ENCODE measurements around the gene OGFOD2.
A peak's percentile ranks its signal among the peaks of the same experiment; 100 is the strongest.
"Not testable (repeated sequence)": the region's sequence is repeated elsewhere in the genome, so short reads cannot be mapped to it uniquely, and the experiment has no call there.

Gene OGFOD2

DNA sequence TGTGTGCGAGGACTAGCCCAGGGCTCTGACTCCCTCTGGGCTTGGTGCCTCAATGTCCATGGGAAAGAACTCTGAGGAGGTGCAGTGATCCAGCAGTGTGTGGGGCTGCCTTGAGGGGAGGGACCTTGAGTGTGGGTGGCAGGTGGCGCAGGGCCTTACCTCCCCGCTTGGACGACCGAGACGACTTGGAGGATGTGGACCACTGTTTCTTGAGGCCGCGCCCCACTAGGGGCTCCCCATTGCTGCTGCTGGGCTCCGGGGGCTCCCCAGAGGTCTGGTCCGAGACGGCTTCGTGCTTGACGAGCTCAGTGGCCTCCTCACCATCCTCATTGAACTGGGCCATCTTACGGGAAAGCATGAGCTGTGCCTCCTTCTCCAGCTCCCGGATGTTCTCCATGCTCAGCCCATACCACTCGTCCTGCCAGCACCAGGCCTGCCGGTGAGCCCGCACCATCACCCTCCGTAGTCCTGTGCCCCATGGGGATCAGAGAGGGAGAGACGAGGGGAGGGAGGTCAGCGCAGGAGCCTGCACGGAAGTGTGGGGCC lies 30.1 kb downstream of the OGFOD2 start:
- DNase-seq, result no peak

DNA sequence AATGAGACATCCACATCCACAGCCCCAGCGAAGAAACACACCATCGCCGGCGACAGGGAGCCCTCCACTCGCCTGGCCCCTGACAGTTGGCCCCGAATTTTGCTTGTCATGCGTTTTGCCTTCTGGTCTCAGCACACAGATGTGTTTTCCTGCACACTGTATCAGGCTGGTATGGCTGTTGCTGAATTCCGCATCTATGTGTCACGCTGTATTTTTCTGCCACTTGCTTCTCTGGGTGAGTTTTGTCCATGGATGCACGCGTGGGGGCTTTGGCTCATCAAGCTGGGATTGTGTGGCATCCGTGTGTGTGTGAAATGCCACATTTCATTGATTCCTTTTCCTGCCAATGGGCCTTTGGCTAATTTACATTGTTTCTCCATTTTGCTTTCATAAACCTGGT lies 31.9 kb downstream of the OGFOD2 start:
- DNase-seq, result peak; percentile 54

DNA sequence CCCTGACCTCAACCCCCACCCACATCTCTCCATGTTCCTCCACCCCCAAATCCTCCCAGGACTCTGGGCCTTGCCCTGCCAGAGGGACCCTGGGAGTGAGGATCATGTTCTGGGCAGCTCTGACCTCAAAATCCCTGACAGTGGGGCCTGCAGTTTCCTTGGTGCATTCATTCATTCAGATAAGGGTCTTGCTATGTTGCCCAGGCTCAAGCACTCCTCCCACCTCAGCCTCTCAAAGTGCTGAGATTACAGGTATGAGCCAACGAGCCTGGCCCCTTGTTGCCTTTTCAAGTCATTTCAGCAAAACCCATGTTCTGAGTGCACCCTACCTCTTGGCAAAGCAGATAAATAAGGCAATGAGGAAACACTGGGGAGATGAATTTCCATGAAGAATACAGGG lies 35.1 kb downstream of the OGFOD2 start:
- DNase-seq, result no peak

DNA sequence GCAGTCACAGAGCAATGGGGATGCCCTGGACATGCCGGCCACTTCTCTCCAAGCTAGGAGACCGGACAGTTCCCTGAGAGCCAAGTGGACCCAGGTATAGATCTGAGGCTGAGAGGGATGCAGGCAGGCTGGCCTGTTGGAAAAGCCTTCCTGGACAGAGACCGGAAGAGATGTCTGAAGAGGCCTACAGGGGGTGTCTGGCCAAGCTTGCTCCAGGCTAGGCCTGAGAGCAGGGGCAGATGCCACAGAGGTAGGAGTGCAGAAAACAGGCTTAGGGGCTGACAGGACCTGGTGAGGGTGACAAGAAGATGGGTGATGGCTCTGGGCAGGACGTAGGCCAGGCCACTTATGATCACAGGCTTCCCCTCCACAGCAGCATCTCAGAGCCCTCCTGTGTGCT lies 35.6 kb downstream of the OGFOD2 start:
- no peak for DNase-seq

DNA sequence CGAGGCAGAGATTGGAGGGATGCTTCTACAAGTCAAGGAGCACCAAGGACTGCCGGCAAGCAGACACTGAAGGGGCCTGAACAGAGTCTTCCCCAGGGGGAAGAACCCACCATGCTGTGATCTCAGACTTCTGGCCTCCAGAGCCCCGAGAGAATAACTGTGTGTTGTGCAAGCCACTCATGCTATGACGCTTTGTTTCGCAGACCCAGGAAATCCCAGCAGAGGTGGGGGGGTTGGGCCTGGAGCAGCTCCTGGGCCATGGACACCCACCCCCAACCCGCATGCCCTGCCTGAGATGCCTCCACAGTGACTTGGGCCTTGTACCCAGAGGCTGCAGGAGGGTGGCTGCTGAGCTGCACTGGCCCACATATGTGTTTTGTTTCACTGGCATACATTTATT lies 36.7 kb downstream of the OGFOD2 start:
- DNase-seq, result no peak

DNA sequence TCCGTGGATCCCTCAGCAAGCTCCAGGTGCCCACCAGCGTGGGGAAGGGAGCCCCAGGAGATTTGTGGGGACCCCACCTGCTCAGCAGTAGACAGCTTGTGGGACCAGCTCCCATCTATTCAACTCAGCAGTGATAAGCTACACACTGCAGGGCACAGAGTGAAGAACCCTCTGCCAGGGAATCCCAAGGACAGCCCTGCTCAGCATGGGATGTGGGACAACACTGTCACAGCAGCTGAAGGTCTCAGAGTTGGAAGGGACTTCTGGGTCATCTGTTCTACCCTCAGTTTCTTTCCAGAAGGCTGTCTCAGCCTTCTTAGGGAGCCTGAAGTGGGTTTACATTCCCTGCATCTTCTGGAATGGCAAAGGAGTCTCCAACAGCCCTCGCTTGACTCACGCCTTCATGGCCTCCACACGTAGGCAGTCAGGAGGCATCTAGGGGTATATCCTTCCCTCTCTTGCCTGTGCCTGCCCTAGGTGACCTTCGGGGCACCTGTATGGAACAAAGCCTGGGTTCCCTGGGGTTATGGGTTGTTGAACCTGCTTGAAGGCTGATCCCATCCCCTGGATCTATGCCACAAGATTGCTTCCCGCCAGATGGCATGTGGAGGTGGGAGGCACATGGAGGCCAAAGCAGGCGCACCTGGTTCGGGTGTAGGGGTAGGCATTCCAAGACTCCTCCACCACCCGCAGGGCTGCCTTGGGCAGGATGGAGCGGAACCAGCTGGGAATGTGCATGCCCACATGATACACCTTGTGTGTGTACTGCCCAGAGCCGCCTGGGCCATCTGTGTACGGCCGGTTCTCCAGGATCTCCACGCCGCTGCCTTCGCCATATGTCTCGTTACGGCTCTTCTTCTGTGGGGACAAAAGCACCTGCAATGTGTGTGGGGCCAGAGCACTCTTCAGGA lies 38.4 kb downstream of the OGFOD2 start:
- DNase-seq, result no peak

DNA sequence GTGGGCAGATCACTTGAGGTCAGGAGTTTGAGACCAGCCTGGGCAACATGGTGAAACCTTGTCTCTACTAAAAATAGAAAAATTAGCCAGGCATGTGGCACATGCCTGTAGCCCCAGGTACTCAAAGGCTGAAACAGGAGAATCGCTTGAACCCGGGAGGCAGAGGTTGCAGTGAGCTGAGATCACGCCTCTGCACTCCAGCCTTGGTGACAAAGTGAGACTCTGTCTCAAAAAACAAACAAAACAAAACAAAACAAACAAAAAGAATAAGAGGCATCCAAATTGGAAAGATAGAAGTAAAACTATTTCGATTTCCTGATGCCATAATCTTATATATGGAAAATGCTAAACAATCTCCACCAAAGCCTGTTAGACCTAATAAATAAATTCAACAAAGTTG lies 39.4 kb downstream of the OGFOD2 start:
- DNase-seq, result not testable (repeated sequence)

DNA sequence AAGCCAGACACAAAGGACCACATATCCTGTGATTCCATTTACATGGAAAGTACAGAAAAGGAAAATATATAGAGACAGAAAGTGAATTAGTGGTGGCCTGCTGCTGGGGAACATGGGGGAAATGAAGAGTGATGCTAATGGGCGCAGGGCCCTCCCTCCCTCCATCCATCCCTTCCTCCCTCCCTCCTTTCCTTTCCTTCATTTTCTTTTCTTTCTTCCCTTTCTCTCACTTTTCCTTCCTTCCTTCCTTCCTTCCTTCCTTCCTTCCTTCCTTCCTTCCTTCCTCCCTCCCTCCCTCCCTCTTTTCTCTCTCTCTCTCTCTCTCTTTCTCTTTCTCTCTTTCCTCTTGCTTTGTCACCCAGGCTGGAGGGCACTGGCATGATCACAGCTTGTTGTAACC lies 42.7 kb downstream of the OGFOD2 start:
- DNase-seq, result no peak

DNA sequence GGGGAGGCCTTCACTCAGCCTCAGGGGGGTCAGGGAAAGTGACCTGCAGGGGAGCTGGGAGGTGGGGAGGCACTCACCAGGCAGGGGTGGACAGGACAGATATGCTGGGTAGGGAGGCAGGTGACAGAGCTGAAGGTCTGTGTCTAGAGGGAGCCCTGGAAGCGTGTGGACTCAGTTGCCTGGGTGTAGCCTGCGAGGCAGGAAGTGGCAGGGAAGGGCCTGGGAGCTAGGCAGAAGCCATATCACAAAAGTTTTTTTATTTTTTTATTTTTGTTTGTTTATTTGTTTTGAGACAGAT lies 44.7 kb downstream of the OGFOD2 start:
- DNase-seq, result no peak

DNA sequence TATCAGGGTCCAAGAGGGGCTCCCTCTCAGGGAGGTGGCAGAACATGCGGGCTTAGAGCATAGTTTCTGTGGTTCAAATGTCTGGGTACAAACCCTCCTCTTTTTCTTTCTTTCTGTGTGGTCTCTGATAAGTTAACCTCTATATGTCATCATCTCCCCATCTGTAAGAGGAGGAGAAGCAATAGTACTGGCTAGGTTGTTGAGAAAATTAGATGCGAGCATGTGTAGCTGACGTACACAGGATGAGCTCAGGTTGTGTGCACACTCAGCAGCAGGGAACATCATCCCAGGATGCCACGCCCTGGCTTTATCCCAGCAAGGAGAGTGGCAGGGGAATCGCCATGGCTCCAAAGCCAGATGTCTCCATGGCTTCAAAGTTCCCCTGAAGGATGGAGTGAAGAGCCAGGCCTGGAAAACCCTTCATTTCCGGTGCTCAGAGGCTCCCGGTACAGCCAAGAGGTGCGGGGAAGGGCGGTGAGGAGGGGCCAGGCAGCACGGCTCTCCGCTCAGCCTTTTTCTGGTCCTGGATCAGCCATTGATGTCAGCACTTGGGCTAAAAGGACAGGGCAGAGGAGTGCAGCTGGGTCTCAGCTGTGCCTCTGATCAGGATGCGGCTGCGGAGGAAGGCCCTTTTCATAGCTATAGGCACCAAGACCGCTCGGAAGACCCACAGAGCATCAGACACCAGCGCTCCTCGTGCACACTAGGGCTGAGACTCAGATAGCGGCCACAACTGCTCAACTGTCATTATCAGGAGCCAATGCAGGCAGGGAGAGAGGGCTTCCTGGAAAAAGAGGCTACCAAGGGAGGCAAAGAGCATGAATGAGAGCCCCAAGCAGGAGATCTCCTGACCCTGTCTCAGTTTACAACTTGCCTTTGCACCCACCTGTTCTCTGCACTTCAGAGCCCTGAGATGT lies 46.9 kb downstream of the OGFOD2 start:
- no peak for DNase-seq

DNA sequence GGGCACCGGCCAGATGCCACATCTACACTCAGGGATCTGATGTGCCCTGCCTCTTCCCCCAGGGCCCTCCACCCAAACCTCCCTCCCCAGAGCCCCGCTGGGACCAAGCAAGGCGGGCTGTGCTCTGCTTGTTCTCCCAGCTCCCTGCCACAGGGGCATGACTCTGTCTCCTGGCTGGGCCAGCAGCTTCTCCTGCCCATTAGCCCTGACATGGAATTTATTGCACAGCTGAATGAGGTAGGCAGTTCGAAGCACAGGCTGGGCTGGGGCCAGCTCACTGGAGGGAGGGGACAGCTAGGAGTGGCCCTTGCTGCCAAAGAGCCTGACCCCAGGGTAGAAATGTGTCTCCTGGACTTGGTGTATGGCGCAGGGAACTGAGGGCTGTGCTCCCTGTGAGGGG lies 47.8 kb downstream of the OGFOD2 start:
- DNase-seq, result no peak

DNA sequence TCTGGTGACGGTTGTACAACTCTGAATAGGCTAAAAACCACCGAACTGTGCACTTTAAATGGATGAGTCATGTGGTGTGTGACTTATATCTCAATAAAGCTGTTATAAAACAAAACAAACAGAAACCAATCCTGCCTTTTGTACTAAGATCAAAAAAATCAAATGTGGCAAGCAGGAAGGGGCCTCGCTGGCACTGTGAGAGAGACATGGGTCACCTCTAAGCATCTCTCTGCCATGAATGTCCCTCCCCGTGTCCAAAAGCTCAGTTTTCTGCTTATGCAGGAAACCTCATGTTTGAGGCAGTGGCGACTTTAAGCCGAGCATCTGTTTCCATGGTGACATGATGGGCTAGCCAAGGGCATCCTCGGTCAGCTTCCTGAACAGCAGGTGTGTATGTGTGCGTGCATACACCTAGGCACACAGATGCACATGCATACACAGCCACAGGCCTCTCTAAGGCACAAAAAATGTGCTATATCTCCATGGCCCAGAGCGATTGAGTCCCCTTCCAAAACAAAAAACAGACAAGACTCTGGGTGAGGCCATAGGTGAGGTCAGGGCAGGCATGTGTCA lies 49.9 kb downstream of the OGFOD2 start:
- DNase-seq, result peak; percentile 31

DNA sequence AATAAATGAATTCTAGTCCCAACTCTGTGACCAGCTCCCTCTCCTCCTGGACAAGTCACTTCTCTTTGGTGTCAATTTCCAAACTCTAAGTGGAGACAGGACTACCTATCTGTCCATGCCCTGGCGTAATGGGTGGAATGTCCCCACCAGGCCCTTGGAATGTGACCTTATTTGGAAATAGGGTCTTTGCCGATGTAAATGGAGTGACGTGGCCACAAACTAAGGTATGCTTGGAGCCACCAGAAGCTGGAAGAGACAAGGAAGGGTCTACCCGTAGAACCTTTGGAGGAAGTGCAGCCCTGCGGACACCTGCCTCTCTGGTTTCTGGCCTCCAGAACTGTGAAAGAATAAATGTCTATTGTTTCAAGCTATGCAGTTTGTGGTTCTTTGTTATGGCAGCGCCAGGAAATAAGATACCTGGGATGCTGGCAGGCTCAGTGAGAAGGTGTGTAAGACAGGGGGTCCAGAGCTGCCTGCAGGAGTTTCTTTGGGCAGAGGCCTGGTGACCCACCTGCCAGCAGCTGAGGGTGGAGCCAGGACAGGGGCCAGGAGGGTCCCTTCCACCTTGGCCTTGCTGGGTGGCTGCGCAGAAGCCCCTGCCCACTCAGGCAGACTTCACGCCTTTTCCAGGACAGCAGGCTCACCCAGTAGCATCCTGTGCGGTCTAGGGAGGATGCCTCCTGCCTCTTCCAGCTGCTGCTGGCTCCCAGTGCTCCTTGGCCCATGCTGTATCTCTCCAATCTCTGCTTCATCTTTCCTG lies 51.2 kb downstream of the OGFOD2 start:
- DNase-seq, result no peak

DNA sequence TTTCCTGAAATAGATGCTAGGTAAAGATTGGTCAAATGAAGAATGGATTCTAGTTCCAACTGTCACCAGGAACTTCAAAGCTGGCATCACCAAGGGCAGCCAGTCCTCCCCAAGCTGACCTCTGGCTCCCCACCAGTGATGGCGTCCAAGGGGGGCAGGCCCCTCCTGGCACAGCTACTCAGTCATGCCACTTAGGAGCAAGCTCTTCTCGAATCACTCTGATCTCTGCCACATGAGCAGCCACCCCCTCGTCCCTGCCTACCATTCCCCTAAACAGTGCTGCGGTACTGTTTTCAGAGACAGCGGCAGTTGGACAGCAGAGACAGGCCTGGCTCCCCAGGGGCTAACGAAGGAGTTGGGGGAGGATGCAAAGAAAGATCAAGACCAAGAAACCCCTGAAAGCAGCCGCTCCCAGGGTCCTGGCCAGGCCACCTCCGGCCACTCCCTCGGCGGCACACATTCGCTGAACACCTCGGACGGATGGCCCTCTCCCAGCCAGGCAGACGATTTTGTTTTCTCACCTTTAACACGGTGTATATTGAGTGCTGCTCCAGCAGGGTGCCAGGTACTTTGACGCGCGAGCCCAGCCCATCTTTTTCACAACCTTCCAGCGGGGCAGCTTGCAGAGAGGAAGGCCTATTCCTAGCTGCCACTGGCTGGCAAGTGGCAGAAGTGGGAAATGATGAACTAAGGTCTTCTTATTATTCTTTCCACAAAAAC lies 52.8 kb downstream of the OGFOD2 start:
- no peak for DNase-seq

DNA sequence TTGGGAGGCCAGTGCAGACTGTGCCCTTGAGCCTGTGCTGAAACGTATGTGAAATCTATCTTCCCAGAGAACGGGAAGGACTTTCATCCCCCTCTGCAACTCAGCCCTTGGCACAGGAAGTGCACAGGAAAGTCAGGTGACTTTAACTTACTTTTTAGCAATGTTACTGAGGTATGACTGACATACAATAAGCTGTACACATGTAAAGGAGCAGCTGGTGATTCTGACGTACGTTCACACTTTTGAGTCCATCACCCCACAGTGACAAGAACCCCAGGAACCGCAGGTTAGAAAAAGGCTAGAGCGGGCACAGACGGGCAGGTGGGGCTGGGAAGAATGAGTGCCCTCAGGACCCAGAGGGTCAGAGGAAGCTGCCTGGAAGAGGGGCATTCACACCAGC lies 53.4 kb downstream of the OGFOD2 start:
- DNase-seq, result no peak

DNA sequence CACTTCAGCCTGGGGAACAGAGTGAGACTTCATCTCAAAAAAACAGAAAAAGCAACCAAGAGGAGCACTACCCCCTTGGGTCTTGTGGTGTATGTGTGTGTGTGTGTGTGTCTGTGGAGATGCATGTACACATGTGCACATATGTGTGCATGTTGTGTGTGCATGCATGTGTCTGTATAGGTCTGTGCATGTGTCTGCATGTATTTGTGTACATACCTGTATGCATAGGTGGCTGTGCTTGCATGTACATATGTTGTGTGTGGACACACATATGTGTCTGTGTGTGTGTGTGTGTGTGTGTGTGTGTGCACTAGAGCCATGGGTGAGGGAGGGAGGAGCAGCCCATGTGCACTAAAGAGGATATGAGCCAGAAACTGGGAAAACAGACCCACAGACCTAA lies 54.5 kb downstream of the OGFOD2 start:
- DNase-seq, result no peak

All from fibroblast of skin of back (primary cell).